ENCODE measurements around the gene FASN. TPM values are rescaled to one million over a fixed set of nuclear protein-coding genes. Genes with fewer than 3 reads are reported as not detected.

Gene FASN
- total and polyA plus RNA-seq, 8 donors, result 18.0 to 550 (median 40.0) TPM

- TF ChIP-seq, protein P1, sequence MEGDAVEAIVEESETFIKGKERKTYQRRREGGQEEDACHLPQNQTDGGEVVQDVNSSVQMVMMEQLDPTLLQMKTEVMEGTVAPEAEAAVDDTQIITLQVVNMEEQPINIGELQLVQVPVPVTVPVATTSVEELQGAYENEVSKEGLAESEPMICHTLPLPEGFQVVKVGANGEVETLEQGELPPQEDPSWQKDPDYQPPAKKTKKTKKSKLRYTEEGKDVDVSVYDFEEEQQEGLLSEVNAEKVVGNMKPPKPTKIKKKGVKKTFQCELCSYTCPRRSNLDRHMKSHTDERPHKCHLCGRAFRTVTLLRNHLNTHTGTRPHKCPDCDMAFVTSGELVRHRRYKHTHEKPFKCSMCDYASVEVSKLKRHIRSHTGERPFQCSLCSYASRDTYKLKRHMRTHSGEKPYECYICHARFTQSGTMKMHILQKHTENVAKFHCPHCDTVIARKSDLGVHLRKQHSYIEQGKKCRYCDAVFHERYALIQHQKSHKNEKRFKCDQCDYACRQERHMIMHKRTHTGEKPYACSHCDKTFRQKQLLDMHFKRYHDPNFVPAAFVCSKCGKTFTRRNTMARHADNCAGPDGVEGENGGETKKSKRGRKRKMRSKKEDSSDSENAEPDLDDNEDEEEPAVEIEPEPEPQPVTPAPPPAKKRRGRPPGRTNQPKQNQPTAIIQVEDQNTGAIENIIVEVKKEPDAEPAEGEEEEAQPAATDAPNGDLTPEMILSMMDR (IDR thresholded peaks at IDR 0.05), result no peak
- intact Hi-C loops (cut with DNase I), result no loop called here
- Histone ChIP-seq H3K9me3 (no peaks in the 10 kb centered on the region), H3K4me3 (no peak overlapping the region), H3K27me3 (no peaks in the 10 kb centered on the region), H3K27ac (peak overlapping the region in 1 of 2 donors; percentile 84), H3K4me1 (peaks cover 28 to 70% of the 10 kb centered on the region in 2 donors), H3K36me3 (no peaks in the 10 kb centered on the region)
- ATAC-seq, result no peak
- no peak for DNase-seq
Observed at GRCh38 chr17:82104797-82105416, 6.9 kb upstream of the FASN start.

- Histone ChIP-seq H3K27me3 (no peaks in the 10 kb centered on the region), H3K4me3 (no peak overlapping the region), H3K27ac (peak overlapping the region; percentile 39 to 74), H3K9me3 (no peaks in the 10 kb centered on the region), H3K4me1 (peaks cover 38 to 81% of the 10 kb centered on the region in 2 donors), H3K36me3 (no peaks in the 10 kb centered on the region)
- ATAC-seq, result peak; percentile 51
- TF ChIP-seq, protein P1 (IDR thresholded peaks at IDR 0.05), result no peak
- intact Hi-C loops (cut with DNase I), result no loop called here
- peak in 3 of 4 donors; percentile 36 to 75 (median 75) for DNase-seq
Observed at GRCh38 chr17:82103553-82104451, 5.8 kb upstream of the FASN start.

DNA sequence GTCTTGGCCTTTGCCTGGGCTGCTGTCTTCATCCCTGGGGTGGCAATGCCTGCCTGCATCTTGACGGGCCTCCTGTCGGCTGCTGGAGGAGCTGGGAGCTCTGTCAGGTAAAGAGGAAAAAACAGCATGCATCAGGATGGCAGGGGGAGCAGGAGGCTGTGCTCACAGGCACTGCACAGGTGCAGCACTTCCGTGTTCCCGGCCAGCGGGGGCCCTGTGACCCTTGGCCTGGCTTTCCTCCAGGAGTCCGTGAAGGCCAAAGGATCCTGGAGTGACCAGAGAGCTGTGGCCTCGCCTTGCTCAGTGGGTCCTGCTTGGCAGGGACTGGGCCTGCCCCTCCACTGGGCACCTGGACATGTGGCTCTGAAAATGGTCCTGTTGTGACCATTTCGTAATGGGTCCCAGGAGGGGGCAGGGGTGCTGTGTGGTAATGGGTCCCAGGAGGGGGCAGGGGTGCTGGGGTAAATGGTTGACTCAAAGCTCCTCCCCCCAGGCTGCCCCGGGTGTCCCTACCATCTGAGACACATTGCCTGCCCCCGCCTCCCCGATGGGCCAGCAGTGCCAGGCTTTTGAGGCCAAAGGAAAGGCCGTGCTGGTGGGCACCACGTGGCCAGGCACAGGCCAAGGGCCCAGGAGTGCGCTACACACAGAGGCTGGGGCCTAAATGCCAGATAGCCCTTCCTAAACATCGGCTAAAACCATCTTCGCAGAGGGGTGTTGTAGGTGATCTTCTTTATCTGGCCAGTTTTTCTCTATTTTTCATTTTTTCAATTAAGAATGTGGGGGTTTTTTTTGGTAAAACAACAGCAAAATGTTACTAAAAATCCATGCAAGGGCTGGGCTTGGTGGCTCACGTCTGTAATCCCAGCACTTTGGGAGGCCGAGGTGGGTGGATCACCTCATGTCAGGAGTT, 4.0 kb upstream of the FASN start:
- Histone ChIP-seq H3K9me3 (no peaks in the 10 kb centered on the region), H3K27me3 (no peaks in the 10 kb centered on the region), H3K27ac (no peak overlapping the region), H3K4me1 (peaks cover 39 to 78% of the 10 kb centered on the region in 2 donors), H3K4me3 (no peak overlapping the region), H3K36me3 (no peaks in the 10 kb centered on the region)
- TF ChIP-seq, protein P1 (IDR thresholded peaks at IDR 0.05), result no peak
- DNase-seq, result no peak
- no peak for ATAC-seq
- intact Hi-C loops (cut with DNase I), result no loop called here

- Histone ChIP-seq H3K9me3 (no peaks in the 10 kb centered on the region), H3K4me1 (peaks cover 37 to 78% of the 10 kb centered on the region in 2 donors), H3K36me3 (no peaks in the 10 kb centered on the region), H3K27ac (no peak overlapping the region), H3K4me3 (no peak overlapping the region), H3K27me3 (no peaks in the 10 kb centered on the region)
- ATAC-seq (no peak), DNase-seq (no peak)
- TF ChIP-seq, protein P1 (IDR thresholded peaks at IDR 0.05), result no peak
- intact Hi-C loops (cut with DNase I), result no loop called here
Observed at GRCh38 chr17:82101301-82101715, 3.3 kb upstream of the FASN start.

Measured in left lung (tissue), 10 donors.